WTC11 (cell line): Measurements from ENCODE around the gene OR51A2. TPM values are rescaled to one million over a fixed set of nuclear protein-coding genes. Genes with fewer than 3 reads are reported as not detected.

Source experiments
- ATAC-seq: fragments of 200-7000 bp; cut with Tn5 transposase; 2 replicates; pipeline ENCODE4 v1.10.0; 2021; ENCODE audit warnings: mild to moderate bottlenecking, moderate library complexity
- CTCF ChIA-PET: fragments of 300-600 bp; sonication (Branson Sonifier 250); formaldehyde crosslinking; loops from one replicate; lab custom pipeline; 2021; ENCODE audit warnings: antibody characterized with exemption; lab: Charles Lee
- POLR2A ChIA-PET: fragments of 350-600 bp; sonication (Branson Sonifier 250); formaldehyde crosslinking; loops from one replicate; lab custom pipeline; 2021; ENCODE audit warnings: antibody characterized with exemption; lab: Charles Lee
- DNase-seq: peaks from one replicate; pipeline ENCODE4 v3.0.0; 2021; ENCODE audit warnings: low spot score
- H3K27ac Mint-ChIP-seq: 2 replicates; pipeline ENCODE4 v1.8.0; 2021; ENCODE audit warnings: mixed read lengths
- H3K27me3 Mint-ChIP-seq: 2 replicates; pipeline ENCODE4 v1.8.0; 2021; ENCODE audit warnings: low read depth, mild to moderate bottlenecking, moderate library complexity, mixed read lengths
- H3K36me3 Mint-ChIP-seq: 2 replicates; pipeline ENCODE4 v1.8.0; 2021; ENCODE audit warnings: mixed read lengths
- H3K4me1 Mint-ChIP-seq: 2 replicates; pipeline ENCODE4 v1.8.0; 2022; ENCODE audit warnings: mixed read lengths
- H3K4me3 Mint-ChIP-seq: 2 replicates; pipeline ENCODE4 v1.8.0; 2021; ENCODE audit warnings: mild to moderate bottlenecking, moderate library complexity, mixed read lengths
- H3K9me3 Mint-ChIP-seq: 2 replicates; pipeline ENCODE4 v1.8.0; 2021; ENCODE audit warnings: mixed read lengths
- ELF4 ChIP-seq: sonication (generic); formaldehyde crosslinking; IDR thresholded peaks from 2 replicates; pipeline ENCODE4 v1.8.1; 2022; ENCODE audit warnings: low read depth, mild to moderate bottlenecking, moderate library complexity, missing genetic modification reagents
- EMX1 ChIP-seq: fragments of 250-450 bp; sonication (Bioruptor Pico); IDR thresholded peaks from 2 replicates; pipeline ENCODE4 v1.8.0; 2021; ENCODE audit warnings: mild to moderate bottlenecking
- HMGA2 ChIP-seq: fragments of 250-450 bp; sonication (Bioruptor Pico); IDR thresholded peaks from 2 replicates; pipeline ENCODE4 v1.4.0; 2021; ENCODE audit warnings: mild to moderate bottlenecking, moderate library complexity
- JUN ChIP-seq: sonication (generic); formaldehyde crosslinking; IDR thresholded peaks from 2 replicates; pipeline ENCODE4 v1.8.0; 2023; ENCODE audit warnings: mild to moderate bottlenecking, missing genetic modification reagents
- NFE2L1 ChIP-seq: sonication (generic); formaldehyde crosslinking; IDR thresholded peaks from 2 replicates; pipeline ENCODE4 v1.8.1; 2023; ENCODE audit warnings: missing genetic modification reagents
- NR1H2 ChIP-seq: sonication (generic); formaldehyde crosslinking; IDR thresholded peaks from 2 replicates; pipeline ENCODE4 v1.9.0; 2021; ENCODE audit warnings: mild to moderate bottlenecking, moderate library complexity, missing genetic modification reagents
- TEAD1 ChIP-seq: sonication (generic); formaldehyde crosslinking; IDR thresholded peaks from 2 replicates; pipeline ENCODE4 v1.8.0; 2022; ENCODE audit warnings: mild to moderate bottlenecking, missing genetic modification reagents
- ZBTB21 ChIP-seq: sonication (generic); formaldehyde crosslinking; IDR thresholded peaks from 2 replicates; pipeline ENCODE4 v1.8.1; 2023; ENCODE audit warnings: mild to moderate bottlenecking, missing genetic modification reagents, borderline replicate concordance
- ZNF121 ChIP-seq: sonication (generic); formaldehyde crosslinking; IDR thresholded peaks from 2 replicates; pipeline ENCODE4 v1.8.0; 2023; ENCODE audit warnings: missing genetic modification reagents
- ZNF219 ChIP-seq: sonication (generic); formaldehyde crosslinking; IDR thresholded peaks from 2 replicates; pipeline ENCODE4 v1.8.0; 2023; ENCODE audit warnings: missing genetic modification reagents, mild to moderate bottlenecking, borderline replicate concordance
- ZNF317 ChIP-seq: sonication (generic); formaldehyde crosslinking; IDR thresholded peaks from 2 replicates; pipeline ENCODE4 v1.8.1; 2023; ENCODE audit warnings: low read depth, mild to moderate bottlenecking, moderate library complexity, missing genetic modification reagents, borderline replicate concordance
- total RNA-seq: library from RNA; stranded (reverse); gene quantifications from 3 replicates; pipeline ENCODE4 v1.2.3, GENCODE V29; 2021
- TF ChIP-seq, protein P1 (sequence below): sonication (generic); formaldehyde crosslinking; IDR thresholded peaks from 2 replicates; pipeline ENCODE4 v1.8.1; 2022; ENCODE audit warnings: low read depth, mild to moderate bottlenecking, moderate library complexity, missing genetic modification reagents, borderline replicate concordance
- TF ChIP-seq, protein P2 (sequence below): sonication (generic); formaldehyde crosslinking; IDR thresholded peaks from 2 replicates; pipeline ENCODE4 v1.8.0; 2023; ENCODE audit warnings: missing genetic modification reagents, mild to moderate bottlenecking, borderline replicate concordance
- TF ChIP-seq, protein P3 (sequence below): fragments of 250-450 bp; sonication (Bioruptor Pico); IDR thresholded peaks from 2 replicates; pipeline ENCODE4 v2.1.2; 2022; ENCODE audit warnings: mild to moderate bottlenecking, moderate library complexity
- TF ChIP-seq, protein P4 (sequence below): sonication (generic); formaldehyde crosslinking; IDR thresholded peaks from 2 replicates; pipeline ENCODE4 v1.8.1; 2023; ENCODE audit warnings: mild to moderate bottlenecking, moderate library complexity, missing genetic modification reagents

The OR51A2 gene
- total RNA-seq, 1 experiment from 2014 or later = not detected

DNA sequence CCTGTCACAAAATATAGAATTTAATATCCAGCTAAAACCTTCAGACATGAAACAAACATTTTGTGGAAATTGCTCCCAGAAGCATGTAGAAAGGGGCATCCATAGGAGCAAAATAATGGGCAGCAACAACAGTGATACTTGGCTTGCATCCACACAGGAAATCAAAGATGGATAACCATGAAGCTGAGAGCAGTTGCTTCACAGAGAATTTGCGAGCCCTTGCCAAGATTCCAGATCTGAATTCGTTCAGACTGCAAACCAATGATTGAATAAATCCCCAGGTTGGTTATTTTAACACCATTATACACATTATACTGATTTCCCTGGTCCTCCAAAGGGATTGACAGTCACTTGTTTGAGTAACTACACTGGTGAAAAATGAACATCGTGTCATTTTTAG lies 23.5 kb upstream of the OR51A2 start:
- Mint-ChIP-seq H3K4me3 (no peak overlapping the region), H3K27me3 (no peaks in the 10 kb centered on the region; the same call in 1 of the 2 replicates), H3K27ac (no peak overlapping the region), H3K9me3 (peaks cover 4% of the 10 kb centered on the region), H3K4me1 (no peaks in the 10 kb centered on the region), H3K36me3 (no peaks in the 10 kb centered on the region)
- TF ChIP-seq, protein P1, sequence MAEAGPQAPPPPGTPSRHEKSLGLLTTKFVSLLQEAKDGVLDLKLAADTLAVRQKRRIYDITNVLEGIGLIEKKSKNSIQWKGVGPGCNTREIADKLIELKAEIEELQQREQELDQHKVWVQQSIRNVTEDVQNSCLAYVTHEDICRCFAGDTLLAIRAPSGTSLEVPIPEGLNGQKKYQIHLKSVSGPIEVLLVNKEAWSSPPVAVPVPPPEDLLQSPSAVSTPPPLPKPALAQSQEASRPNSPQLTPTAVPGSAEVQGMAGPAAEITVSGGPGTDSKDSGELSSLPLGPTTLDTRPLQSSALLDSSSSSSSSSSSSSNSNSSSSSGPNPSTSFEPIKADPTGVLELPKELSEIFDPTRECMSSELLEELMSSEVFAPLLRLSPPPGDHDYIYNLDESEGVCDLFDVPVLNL (CRISPR knock-in tag) = no peak
- TF ChIP-seq ZNF317 (no peak), ZBTB21 (CRISPR knock-in tag) (no peak), TEAD1 (CRISPR knock-in tag) (no peak)
- TF ChIP-seq, protein P2, sequence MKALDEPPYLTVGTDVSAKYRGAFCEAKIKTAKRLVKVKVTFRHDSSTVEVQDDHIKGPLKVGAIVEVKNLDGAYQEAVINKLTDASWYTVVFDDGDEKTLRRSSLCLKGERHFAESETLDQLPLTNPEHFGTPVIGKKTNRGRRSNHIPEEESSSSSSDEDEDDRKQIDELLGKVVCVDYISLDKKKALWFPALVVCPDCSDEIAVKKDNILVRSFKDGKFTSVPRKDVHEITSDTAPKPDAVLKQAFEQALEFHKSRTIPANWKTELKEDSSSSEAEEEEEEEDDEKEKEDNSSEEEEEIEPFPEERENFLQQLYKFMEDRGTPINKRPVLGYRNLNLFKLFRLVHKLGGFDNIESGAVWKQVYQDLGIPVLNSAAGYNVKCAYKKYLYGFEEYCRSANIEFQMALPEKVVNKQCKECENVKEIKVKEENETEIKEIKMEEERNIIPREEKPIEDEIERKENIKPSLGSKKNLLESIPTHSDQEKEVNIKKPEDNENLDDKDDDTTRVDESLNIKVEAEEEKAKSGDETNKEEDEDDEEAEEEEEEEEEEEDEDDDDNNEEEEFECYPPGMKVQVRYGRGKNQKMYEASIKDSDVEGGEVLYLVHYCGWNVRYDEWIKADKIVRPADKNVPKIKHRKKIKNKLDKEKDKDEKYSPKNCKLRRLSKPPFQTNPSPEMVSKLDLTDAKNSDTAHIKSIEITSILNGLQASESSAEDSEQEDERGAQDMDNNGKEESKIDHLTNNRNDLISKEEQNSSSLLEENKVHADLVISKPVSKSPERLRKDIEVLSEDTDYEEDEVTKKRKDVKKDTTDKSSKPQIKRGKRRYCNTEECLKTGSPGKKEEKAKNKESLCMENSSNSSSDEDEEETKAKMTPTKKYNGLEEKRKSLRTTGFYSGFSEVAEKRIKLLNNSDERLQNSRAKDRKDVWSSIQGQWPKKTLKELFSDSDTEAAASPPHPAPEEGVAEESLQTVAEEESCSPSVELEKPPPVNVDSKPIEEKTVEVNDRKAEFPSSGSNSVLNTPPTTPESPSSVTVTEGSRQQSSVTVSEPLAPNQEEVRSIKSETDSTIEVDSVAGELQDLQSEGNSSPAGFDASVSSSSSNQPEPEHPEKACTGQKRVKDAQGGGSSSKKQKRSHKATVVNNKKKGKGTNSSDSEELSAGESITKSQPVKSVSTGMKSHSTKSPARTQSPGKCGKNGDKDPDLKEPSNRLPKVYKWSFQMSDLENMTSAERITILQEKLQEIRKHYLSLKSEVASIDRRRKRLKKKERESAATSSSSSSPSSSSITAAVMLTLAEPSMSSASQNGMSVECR (CRISPR knock-in tag) = no peak
- TF ChIP-seq, protein P3, sequence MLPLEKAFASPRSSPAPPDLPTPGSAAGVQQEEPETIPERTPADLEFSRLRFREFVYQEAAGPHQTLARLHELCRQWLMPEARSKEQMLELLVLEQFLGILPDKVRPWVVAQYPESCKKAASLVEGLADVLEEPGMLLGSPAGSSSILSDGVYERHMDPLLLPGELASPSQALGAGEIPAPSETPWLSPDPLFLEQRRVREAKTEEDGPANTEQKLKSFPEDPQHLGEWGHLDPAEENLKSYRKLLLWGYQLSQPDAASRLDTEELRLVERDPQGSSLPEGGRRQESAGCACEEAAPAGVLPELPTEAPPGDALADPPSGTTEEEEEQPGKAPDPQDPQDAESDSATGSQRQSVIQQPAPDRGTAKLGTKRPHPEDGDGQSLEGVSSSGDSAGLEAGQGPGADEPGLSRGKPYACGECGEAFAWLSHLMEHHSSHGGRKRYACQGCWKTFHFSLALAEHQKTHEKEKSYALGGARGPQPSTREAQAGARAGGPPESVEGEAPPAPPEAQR (CRISPR knock-in tag) = no peak
- CTCF ChIA-PET = no interaction called here
- ATAC-seq (no peak), DNase-seq (no peak)
- POLR2A ChIA-PET = no interaction called here

DNA sequence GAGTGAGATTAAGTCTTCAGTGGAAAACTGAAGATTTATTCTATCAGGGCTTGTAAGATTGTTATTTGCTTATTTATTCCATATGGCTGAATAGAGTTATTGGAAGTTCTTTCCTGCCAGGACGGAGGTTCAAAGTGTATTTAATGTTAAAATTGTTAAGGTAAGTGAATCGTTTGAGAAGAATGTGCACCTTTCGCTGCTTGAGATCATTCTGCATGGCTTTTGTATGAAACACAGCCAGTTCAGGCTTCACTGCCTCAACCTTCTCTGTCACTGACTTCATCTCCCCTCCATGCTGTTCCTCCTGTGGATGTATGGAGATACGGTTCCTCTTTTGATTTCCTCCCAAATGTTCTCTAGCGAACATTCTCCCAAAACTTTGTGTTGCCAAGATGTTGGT lies 19.9 kb upstream of the OR51A2 start:
- no peak for DNase-seq

More for the DNA sequence above, 19.9 kb upstream of the OR51A2 start:
- Mint-ChIP-seq H3K4me1 (no peaks in the 10 kb centered on the region), H3K9me3 (peaks cover 4% of the 10 kb centered on the region), H3K27ac (no peak overlapping the region), H3K4me3 (no peak overlapping the region), H3K36me3 (no peaks in the 10 kb centered on the region), H3K27me3 (no peaks in the 10 kb centered on the region; the same call in 1 of the 2 replicates)
- TF ChIP-seq NR1H2 = no peak
- TF ChIP-seq, protein P4, sequence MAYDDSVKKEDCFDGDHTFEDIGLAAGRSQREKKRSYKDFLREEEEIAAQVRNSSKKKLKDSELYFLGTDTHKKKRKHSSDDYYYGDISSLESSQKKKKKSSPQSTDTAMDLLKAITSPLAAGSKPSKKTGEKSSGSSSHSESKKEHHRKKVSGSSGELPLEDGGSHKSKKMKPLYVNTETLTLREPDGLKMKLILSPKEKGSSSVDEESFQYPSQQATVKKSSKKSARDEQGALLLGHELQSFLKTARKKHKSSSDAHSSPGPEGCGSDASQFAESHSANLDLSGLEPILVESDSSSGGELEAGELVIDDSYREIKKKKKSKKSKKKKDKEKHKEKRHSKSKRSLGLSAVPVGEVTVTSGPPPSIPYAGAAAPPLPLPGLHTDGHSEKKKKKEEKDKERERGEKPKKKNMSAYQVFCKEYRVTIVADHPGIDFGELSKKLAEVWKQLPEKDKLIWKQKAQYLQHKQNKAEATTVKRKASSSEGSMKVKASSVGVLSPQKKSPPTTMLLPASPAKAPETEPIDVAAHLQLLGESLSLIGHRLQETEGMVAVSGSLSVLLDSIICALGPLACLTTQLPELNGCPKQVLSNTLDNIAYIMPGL (CRISPR knock-in tag) = no peak
- no peak for TF ChIP-seq ZNF219 (CRISPR knock-in tag)
- TF ChIP-seq ZNF121 (CRISPR knock-in tag) = no peak
- no peak for TF ChIP-seq TEAD1 (CRISPR knock-in tag)
- no peak for TF ChIP-seq NFE2L1 (CRISPR knock-in tag)
- no peak for TF ChIP-seq EMX1
- TF ChIP-seq JUN (CRISPR knock-in tag) = no peak
- no peak for TF ChIP-seq HMGA2 (CRISPR knock-in tag)
- TF ChIP-seq, protein P1 (CRISPR knock-in tag) = no peak
- no peak for TF ChIP-seq ELF4 (CRISPR knock-in tag)
- ChIA-PET CTCF (no interaction called here), POLR2A (no interaction called here)
- no peak for ATAC-seq
